GM23338 (cell line): Measurements from ENCODE around the gene GAPT. TPM values are rescaled to one million over a fixed set of nuclear protein-coding genes. Genes with fewer than 3 reads are reported as not detected.

Source experiments
- ATAC-seq: fragments of 200-7000 bp; cut with Tn5 transposase; 3 replicates; pipeline ENCODE4 v1.9.1; 2020
- DNase-seq: peaks from one replicate; pipeline ENCODE4 v3.0.0-alpha.2; 2015; ENCODE audit warnings: low spot score
- H2AFZ ChIP-seq: fragments of 200-600 bp; sonication (generic); 2 replicates; pipeline ENCODE4 v1.8.0; 2016; ENCODE audit warnings: antibody characterized with exemption, mild to moderate bottlenecking, moderate library complexity
- H3F3A ChIP-seq: fragments of 200-600 bp; sonication (generic); replicated peaks from 2 replicates; pipeline ENCODE4 v1.8.0; 2017; ENCODE audit warnings: antibody characterized with exemption, mixed run types, low read depth
- H3K27ac ChIP-seq: fragments of 200-600 bp; sonication (generic); 2 replicates; pipeline ENCODE4 v1.6.1; 2016; ENCODE audit warnings: low read depth
- H3K27me3 ChIP-seq: fragments of 200-600 bp; sonication (generic); 2 replicates; pipeline ENCODE4 v1.8.0; 2016; ENCODE audit warnings: mild to moderate bottlenecking, mixed run types, moderate library complexity; ENCODE audit not compliant: insufficient read depth
- H3K36me3 ChIP-seq: fragments of 200-600 bp; sonication (generic); 2 replicates; pipeline ENCODE4 v1.8.0; 2016; ENCODE audit warnings: mild to moderate bottlenecking; ENCODE audit not compliant: insufficient read depth
- H3K4me1 ChIP-seq: fragments of 200-600 bp; sonication (generic); 2 replicates; pipeline ENCODE4 v1.8.0; 2016; ENCODE audit warnings: mild to moderate bottlenecking, moderate library complexity; ENCODE audit not compliant: insufficient read depth
- H3K4me2 ChIP-seq: fragments of 200-600 bp; sonication (generic); 2 replicates; pipeline ENCODE4 v1.7.1; 2017; ENCODE audit warnings: mixed run types
- H3K4me3 ChIP-seq: fragments of 200-600 bp; sonication (generic); 2 replicates; pipeline ENCODE4 v1.6.1; 2016; ENCODE audit warnings: mixed run types
- H3K79me2 ChIP-seq: fragments of 200-600 bp; sonication (generic); replicated peaks from 2 replicates; pipeline ENCODE4 v1.8.0; 2017; ENCODE audit warnings: mild to moderate bottlenecking; ENCODE audit not compliant: insufficient read depth
- H3K9me2 ChIP-seq: fragments of 200-600 bp; sonication (generic); 2 replicates; pipeline ENCODE4 v1.8.0; 2017; ENCODE audit not compliant: insufficient read depth
- H4K20me1 ChIP-seq: fragments of 200-600 bp; sonication (generic); replicated peaks from 2 replicates; pipeline ENCODE4 v1.8.0; 2017; ENCODE audit warnings: mild to moderate bottlenecking; ENCODE audit not compliant: insufficient read depth
- H3K27ac Mint-ChIP-seq: 2 replicates; pipeline ENCODE4 v1.8.0; 2020; ENCODE audit warnings: inconsistent platforms, mild to moderate bottlenecking, moderate library complexity, mixed read lengths
- H3K27me3 Mint-ChIP-seq: 3 replicates; pipeline ENCODE4 v1.8.0; 2022; ENCODE audit warnings: low read depth, mild to moderate bottlenecking, moderate library complexity, mixed read lengths, inconsistent platforms; ENCODE audit not compliant: insufficient read depth, poor library complexity
- H3K36me3 Mint-ChIP-seq: 3 replicates; pipeline ENCODE4 v1.8.0; 2021; ENCODE audit warnings: low read depth, mild to moderate bottlenecking, inconsistent platforms, moderate library complexity, mixed read lengths
- H3K4me1 Mint-ChIP-seq: 3 replicates; pipeline ENCODE4 v1.8.0; 2020; ENCODE audit warnings: mild to moderate bottlenecking, inconsistent platforms, mixed read lengths
- H3K4me3 Mint-ChIP-seq: 3 replicates; pipeline ENCODE4 v1.8.0; 2021; ENCODE audit warnings: moderate library complexity, mild to moderate bottlenecking, inconsistent platforms, mixed read lengths
- H3K9me3 Mint-ChIP-seq: 3 replicates; pipeline ENCODE4 v1.8.0; 2020; ENCODE audit warnings: moderate library complexity, mild to moderate bottlenecking, inconsistent platforms, mixed read lengths
- CREB1 ChIP-seq: fragments of 250-450 bp; sonication (Bioruptor Pico); IDR thresholded peaks from 2 replicates; pipeline ENCODE4 v1.5.0; 2020; ENCODE audit warnings: low read depth, mild to moderate bottlenecking, moderate library complexity
- CTCF ChIP-seq, 2 experiments: fragments of 200-600 bp in 1 of 2; sonication (generic) in 1 of 2; conservative IDR thresholded peaks; 2 replicates each; pipeline versions ENCODE4 v1.5.1 to v1.6.1; 2016 to 2017; ENCODE audit warnings: antibody characterized with exemption in 2 of 2, low read depth in 2 of 2, mild to moderate bottlenecking in 2 of 2, moderate library complexity in 1 of 2
- EZH2 ChIP-seq: fragments of 200-600 bp; sonication (generic); IDR thresholded peaks from one replicate; pipeline ENCODE4 v1.8.0; 2017; ENCODE audit warnings: antibody characterized with exemption, mild to moderate bottlenecking, low read depth; ENCODE audit not compliant: unreplicated experiment
- EZH2phosphoT487 ChIP-seq: fragments of 200-600 bp; sonication (generic); IDR thresholded peaks from one replicate; pipeline ENCODE4 v1.8.1; 2018; ENCODE audit warnings: antibody characterized with exemption; ENCODE audit not compliant: unreplicated experiment
- JUNB ChIP-seq: IDR thresholded peaks from one replicate; pipeline ENCODE4 v1.6.1; 2016; ENCODE audit warnings: antibody characterized with exemption; ENCODE audit not compliant: unreplicated experiment
- POLR2AphosphoS5 ChIP-seq: IDR thresholded peaks from 2 replicates; pipeline ENCODE4 v1.6.1; 2016; ENCODE audit warnings: antibody characterized with exemption, low read depth
- STAT1 ChIP-seq: IDR thresholded peaks from one replicate; pipeline ENCODE4 v1.6.1; 2016; ENCODE audit warnings: antibody characterized with exemption; ENCODE audit not compliant: unreplicated experiment
- ZNF114 ChIP-seq: fragments of 250-450 bp; sonication (Bioruptor Pico); IDR thresholded peaks from 2 replicates; pipeline ENCODE4 v1.5.0; 2020; ENCODE audit warnings: mild to moderate bottlenecking, moderate library complexity
- ZNF331 ChIP-seq: fragments of 250-450 bp; sonication (Bioruptor Pico); IDR thresholded peaks from 2 replicates; pipeline ENCODE4 v1.5.0; 2020; ENCODE audit warnings: low read depth, mild to moderate bottlenecking, moderate library complexity
- polyA plus RNA-seq: library from polyadenylated mRNA; unstranded; fragments of >200 nt; fragmentation: Nextera tagmentation; extraction: Ambion mirVana; gene quantifications from 2 replicates; pipeline ENCODE4 v1.2.1, GENCODE V29; 2016
- total RNA-seq: library from RNA; depleted of rRNA; stranded (reverse); fragments of >200 nt; shearing (Covaris generic); gene quantifications from 2 replicates; pipeline ENCODE4 v1.2.3, GENCODE V29; 2014

Gene GAPT
- total and polyA plus RNA-seq, 2 experiments from 2014 or later: not detected

- Histone ChIP-seq H3K27me3 (peaks cover 8% of the 10 kb centered on the region), H3K27ac (no peak overlapping the region), H3K79me2 (peaks cover 9% of the 10 kb centered on the region; the same call in 1 of the 2 replicates), H4K20me1 (no peaks in the 10 kb centered on the region; the same call in 1 of the 2 replicates), H3K4me2 (peak overlapping the region; percentile 87), H3F3A (no peaks in the 10 kb centered on the region), H2AFZ (peak overlapping the region; percentile 40; the same call in 1 of the 2 replicates), H3K4me3 (peak overlapping the region; percentile 74), H3K9me2 (no peaks in the 10 kb centered on the region), H3K36me3 (peaks cover 36% of the 10 kb centered on the region), H3K4me1 (peaks cover 7% of the 10 kb centered on the region; the same call in 1 of the 2 replicates)
- Mint-ChIP-seq H3K27me3 (peaks cover 11% of the 10 kb centered on the region), H3K4me3 (peak overlapping the region; percentile 86), H3K9me3 (no peaks in the 10 kb centered on the region), H3K27ac (no peak overlapping the region), H3K4me1 (peaks cover 24% of the 10 kb centered on the region), H3K36me3 (peaks cover 42% of the 10 kb centered on the region)
- ATAC-seq: peak; percentile 37
- peak; percentile 68 for DNase-seq
- TF ChIP-seq ZNF114 (CRISPR knock-in tag) (no peak), CREB1 (CRISPR knock-in tag) (no peak), ZNF331 (CRISPR knock-in tag) (no peak), EZH2 (no peak), EZH2phosphoT487 (no peak), JUNB (no peak), CTCF (conservative IDR thresholded peaks at IDR 0.05; ENCODE audit: low read depth in 2 of 2) (no peak)
These were observed 31.9 kb upstream of the GAPT start for GRCh38 chr5:58459146-58460001.

GRCh38 chr5:58460002-58460731 is 31.1 kb upstream of the GAPT start, which contains the start of gene PLK2:
PLK2 (minus strand) TSS chr5:58460086; CDS start chr5:58459959, 127 bp downstream.
- Histone ChIP-seq H3F3A (no peaks in the 10 kb centered on the region), H3K36me3 (peaks cover 28% of the 10 kb centered on the region), H3K27me3 (peaks cover 8% of the 10 kb centered on the region), H3K4me3 (peak within 1 kb of the TSS; percentile 74), H3K4me2 (peak within 1 kb of the TSS; percentile 87), H3K79me2 (peaks cover 9% of the 10 kb centered on the region; the same call in 1 of the 2 replicates), H2AFZ (peak within 1 kb of the TSS; percentile 40; the same call in 1 of the 2 replicates), H3K4me1 (peaks cover 7% of the 10 kb centered on the region; the same call in 1 of the 2 replicates), H3K27ac (no peak within 1 kb of the TSS), H3K9me2 (no peaks in the 10 kb centered on the region), H4K20me1 (no peaks in the 10 kb centered on the region; the same call in 1 of the 2 replicates)
- H3K9me3 Mint-ChIP-seq: no peaks in the 10 kb centered on the region
- peaks cover 24% of the 10 kb centered on the region for H3K4me1 Mint-ChIP-seq
- ATAC-seq (peak; percentile 74), DNase-seq (peak; percentile 76)
- TF ChIP-seq CTCF (conservative IDR thresholded peaks at IDR 0.05; ENCODE audit: low read depth in 2 of 2) (peak in 1 of 2 experiments; percentile 45; a peak in 2 of 4 replicates), CREB1 (CRISPR knock-in tag) (peak; percentile 86), POLR2AphosphoS5 (peak; percentile 94), JUNB (no peak), STAT1 (no peak), EZH2 (no peak)
- H3K36me3 Mint-ChIP-seq: peaks cover 34% of the 10 kb centered on the region
- no peak within 1 kb of the TSS for H3K27ac Mint-ChIP-seq
- peaks cover 11% of the 10 kb centered on the region for H3K27me3 Mint-ChIP-seq
- H3K4me3 Mint-ChIP-seq: peak within 1 kb of the TSS; percentile 86
